Anterior cingulate cortex (tissue), 58 donors: ENCODE measurements around the gene SEC61A2.

Source experiments
- DNase-seq, 58 donors: peaks; one replicate each; lab custom pipeline; 2025; lab: John Stamatoyannopoulos, UW

Gene SEC61A2

GRCh38 chr10:12195281-12195602, 65.8 kb downstream of the SEC61A2 start:
- no peak for DNase-seq

GRCh38 chr10:12195603-12196506, 66.4 kb downstream of the SEC61A2 start, which contains the start of the genes CDC123 and NUDT5:
TSS of gene CDC123 (plus strand) at chr10:12196188. CDS start at chr10:12196246, 58 bp downstream.
TSS of gene NUDT5 (minus strand) at chr10:12195891. CDS start at chr10:12186291, 9,600 bp downstream.
- peak; percentile 52 to 98 (median 90) for DNase-seq

- DNase-seq = no peak
These were observed 67.2 kb downstream of the SEC61A2 start for GRCh38 chr10:12196531-12197211.

DNA sequence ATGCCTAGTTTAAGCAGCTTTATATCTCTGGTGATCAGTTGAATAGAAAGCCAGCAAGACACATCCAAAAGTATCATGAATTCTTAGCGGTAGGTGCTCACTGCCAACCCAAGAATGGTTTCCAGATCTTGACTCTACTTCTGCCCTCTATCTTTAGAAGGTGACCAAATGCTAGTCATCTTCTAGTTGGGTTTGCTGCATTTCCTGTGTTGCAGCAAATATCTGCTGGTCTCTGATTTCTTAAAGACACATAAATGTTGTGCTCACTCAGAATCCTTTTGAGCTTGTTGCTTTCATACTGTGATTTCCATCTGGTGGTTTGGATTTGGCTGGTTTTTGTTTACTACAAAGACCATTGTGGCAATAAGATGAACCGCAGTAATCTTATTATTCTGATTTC, 68.7 kb downstream of the SEC61A2 start:
- DNase-seq = no peak

- no peak for DNase-seq
These were observed 71.4 kb downstream of the SEC61A2 start for GRCh38 chr10:12200850-12201249.

GRCh38 chr10:12201543-12201942, 72.1 kb downstream of the SEC61A2 start:
- no peak for DNase-seq

DNA sequence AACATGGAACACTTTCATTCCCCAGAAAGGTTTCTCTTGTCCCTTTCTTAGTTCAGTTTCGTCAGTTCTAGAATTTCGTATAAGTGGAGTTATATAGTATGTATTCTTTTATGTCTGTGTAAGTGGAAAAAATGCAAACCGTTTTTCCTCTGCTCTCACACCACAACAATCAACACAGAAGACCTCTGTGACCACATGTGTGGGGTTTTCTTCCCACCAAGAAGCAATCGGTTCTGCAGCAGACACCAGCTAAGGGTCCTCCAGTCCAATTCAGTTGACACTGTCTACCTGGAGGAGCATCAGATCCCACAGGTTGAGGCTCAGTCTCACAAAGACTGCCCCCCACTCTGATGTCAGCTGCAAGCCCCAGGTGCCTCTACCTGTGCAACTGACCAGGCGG, 72.7 kb downstream of the SEC61A2 start:
- DNase-seq = no peak

DNA sequence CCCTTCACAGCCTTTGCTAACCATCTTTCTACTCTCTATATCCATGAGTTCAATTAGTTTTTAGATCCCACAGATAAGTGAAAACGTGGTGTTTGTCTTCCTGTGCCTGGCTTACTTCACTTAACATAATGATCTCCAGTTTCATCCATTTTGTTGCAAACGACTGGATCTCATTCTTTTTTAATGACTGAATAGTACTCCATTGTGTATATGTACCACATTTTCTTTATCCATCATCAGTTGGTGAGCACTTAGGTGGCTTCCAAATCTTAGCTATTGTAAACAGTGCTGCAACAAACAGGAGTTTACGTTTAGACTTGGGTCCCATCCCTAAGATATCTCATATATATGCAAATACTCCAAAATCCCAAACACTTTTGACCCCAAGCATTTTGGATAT, 75.6 kb downstream of the SEC61A2 start:
- DNase-seq = no peak

DNA sequence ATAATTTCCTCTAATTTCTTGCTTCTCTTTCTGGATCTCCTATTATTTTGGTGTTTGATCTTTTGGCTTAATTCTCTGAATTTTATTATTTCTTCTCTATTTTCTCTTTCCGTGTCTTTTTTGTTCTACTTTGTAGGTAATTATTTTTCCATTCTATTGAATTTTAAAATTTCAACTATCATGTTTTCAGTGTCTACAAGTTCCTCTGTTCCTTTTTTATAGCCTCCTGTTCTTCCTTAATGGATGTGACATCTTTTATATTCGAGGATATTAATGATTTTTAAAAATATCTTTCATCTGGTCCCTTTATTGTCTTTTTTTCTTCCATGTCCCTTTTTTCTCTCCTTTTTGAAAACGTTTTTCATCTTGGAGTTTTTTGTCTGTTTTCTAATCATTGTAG, 77.6 kb downstream of the SEC61A2 start:
- DNase-seq = no peak

- DNase-seq = no peak
These were observed 79.0 kb downstream of the SEC61A2 start for GRCh38 chr10:12208460-12208859.

- no peak for DNase-seq
These were observed 83.0 kb downstream of the SEC61A2 start for GRCh38 chr10:12212454-12212853.

DNA sequence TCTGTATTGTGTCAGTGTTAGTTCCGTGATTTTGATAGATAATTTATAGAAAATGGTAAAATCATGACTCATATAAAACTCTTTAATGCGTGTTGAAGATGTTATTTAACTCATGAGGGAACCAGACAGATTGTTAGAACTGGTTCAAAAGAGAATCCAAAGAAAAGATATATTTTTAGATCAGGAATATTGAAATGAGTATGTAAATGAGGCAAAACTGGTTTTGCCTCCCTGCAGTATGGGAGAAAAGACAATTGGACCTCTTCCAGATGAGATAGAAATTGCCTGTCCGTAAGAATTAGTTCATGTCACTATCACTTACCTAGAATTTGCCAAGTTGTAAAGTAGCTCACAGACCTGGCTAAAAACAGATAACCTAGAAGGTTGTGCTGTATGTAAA, 84.1 kb downstream of the SEC61A2 start:
- DNase-seq = no peak

DNA sequence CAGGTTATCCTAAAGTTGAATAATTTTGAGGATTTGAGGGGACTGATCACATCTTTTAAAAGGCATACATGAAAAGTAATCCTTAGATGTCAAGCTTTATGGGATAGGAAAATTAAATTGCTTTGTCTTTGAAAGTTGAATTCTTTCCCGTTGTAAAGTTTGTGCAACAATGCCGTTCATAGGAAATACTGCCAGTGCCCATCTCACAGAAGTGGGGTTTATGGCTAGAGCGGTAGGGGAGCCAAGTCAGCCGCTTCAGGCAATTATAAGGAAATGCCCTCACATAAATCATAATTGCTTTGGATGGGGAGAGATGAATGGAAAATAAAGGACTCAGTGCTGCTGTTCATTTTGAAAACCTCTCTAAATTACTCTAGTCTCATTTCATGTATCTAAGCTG, 84.6 kb downstream of the SEC61A2 start:
- no peak for DNase-seq

DNA sequence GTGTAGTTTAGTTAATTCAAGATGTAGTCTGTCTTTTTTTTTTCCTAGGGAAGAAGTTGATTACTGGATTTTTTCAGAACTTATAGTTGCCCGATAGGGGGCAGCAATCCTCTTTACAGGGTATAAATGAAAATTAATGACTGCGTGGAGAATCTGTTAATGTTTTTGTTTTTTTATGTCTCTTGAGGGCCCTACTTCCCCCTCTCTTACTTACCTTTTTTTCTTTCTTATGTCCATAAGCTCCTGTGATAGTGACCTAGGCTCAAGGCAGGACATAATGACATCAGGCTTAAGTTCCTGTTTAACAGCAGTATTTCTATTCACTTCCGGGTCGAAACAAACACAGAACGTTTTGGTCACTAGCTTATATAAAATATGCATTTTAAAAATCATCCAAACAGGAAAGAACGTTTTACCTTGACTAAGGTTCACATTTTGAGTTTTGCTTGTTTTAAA, 85.3 kb downstream of the SEC61A2 start:
- DNase-seq = peak in 5 of 58 donors; percentile 4 to 34 (median 7)
